GM21526 (cell line): ENCODE results near the gene ANKMY2.
A peak's percentile ranks its signal among the peaks of the same experiment; 100 is the strongest.

ENCODE experiments used
- ATAC-seq: cut with Tn5 transposase; IDR thresholded peaks from one replicate; pipeline ENCODE4 v1.9.1; 2021; ENCODE audit warnings: moderate library complexity; ENCODE audit not compliant: unreplicated experiment, low FRiP score

The ANKMY2 gene

GRCh38 chr7:16586081-16586874, 59.3 kb downstream of the ANKMY2 start:
- ATAC-seq = no peak

DNA sequence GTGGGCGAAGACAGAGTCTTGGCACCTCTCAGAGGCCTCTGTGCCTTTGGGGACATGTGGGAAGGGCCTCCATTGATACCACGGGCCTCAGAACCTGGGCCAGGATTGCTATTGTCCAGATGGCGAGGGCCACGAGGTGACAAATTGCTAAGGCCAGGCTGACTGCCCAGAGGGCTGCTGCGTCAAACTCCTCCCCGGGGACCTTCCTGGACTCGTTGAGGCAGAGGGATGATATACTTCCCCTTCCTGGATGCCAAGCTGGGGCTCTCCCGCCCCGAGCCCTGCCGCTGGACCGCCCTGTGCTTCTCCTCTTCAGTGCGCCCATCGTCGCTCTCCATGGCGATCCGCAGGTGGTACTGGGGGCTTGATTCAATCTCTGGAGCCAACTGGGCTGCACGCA, 60.0 kb downstream of the ANKMY2 start:
- no peak for ATAC-seq

- no peak for ATAC-seq
Observed at GRCh38 chr7:16583834-16584233, 61.7 kb downstream of the ANKMY2 start.

DNA sequence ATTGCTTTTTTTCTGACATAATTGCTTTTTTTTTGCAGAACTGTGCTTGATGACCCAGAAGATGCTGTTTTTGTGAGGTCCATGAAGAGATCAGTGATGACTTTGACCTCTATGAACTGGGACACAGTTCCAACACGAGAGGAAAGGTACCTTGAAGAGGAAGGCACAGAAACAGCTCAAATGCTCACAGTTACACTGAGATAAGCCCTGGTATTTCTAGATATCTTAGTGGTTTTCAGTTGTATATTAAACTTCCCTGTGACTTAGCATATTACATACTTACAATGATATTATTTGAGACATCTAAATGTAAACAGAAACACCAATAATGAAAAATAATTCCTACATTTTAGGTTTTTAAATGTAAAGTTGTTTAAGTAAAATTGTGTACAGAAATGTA, 64.3 kb downstream of the ANKMY2 start:
- no peak for ATAC-seq

DNA sequence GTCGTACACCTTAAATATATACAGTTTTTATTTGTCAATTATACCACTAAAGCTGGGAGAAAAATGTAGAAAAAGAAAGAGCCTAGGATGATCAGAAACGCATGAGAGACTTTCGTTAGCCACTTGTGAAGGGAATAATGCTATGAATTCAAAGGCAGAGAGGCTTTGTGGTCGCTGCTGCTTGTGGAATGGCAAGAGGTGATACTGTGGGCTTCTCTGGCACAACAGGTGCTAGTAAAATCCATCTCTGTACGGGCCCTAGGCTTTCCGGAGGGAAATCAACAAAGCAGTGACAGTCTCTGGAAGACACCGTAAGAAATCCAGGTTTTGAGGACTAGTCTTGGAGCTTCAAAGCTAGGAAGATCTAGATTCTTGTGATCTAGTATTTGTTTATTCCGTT, 66.3 kb downstream of the ANKMY2 start:
- no peak for ATAC-seq

GRCh38 chr7:16571941-16572340, 73.6 kb downstream of the ANKMY2 start:
- ATAC-seq = no peak

DNA sequence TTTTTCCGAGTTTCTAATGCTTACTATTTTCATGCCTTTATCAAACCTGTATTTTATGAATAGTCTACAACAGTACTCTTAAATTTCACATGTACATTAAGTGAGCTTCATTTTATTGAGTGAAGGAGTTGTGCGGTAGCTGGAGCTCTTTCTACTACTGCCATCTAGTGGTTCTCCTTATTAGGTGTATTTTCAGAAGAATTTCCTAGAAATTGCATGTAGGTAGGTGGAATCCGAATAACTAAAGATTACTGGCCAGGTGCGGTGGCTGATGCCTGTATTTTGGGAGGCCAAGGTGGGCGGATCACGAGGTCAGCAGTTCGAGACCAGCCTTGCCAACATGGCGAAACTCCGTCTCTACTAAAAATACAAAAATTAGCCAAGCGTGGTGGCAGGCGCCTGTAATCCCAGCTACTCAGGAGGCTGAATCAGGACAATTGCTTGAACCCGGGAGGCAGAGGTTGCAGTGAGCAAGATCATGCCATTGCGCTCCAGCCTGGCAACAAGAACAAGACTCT, 80.6 kb downstream of the ANKMY2 start:
- peak; percentile 74 for ATAC-seq

DNA sequence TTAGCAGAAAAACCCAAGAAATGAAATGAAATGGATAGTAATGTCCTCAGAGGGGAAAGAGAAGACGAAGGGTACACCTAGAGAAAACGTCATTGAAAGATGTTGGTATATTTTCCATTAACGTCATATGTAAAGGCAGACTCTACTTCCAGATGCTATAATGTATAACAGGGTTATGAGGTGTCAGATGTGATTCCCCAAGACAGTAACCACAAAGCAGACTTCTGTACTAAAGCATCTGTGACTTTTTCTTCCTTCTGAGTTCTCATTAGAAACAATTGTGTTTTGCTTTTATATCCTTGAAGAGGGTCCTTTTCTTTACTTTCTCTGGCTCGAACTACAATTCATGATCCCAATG, 81.6 kb downstream of the ANKMY2 start:
- ATAC-seq = no peak

DNA sequence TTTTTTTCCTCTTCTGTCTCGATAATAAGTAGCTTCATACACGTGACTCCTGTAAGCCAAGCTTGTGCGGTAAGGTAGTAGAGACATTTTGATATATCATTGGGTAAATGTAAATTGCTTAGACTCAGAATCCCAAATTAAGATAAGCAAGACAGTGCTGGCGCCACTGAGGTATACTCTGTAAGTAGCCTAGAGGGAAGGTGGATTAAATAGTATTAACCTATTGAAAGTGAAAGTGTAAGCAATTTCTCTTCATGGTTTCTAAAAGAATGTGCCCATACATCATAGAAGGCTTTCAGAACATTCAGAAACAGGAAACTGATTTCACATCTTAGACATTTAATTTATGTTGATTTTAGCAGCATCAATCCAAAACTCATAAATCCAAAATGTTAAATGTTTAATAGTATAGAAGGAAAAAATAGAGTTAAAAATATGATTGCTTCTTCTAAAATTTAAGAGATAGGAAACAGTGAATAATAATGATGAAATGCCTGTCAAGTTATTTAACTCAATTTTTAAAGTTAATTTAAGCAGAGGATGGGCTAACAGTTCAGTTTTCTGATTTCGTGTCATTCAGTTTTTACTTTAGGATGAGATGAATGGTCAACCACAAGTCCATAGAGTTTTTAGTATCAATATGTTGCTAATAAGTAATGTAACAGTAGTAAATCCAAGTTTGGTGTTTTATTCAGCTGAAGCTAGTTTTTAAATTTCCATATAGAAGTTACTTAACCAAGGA, 82.1 kb downstream of the ANKMY2 start:
- peak; percentile 83 for ATAC-seq

- no peak for ATAC-seq
Observed at GRCh38 chr7:16562456-16563220, 82.9 kb downstream of the ANKMY2 start.

GRCh38 chr7:16561943-16562342, 83.6 kb downstream of the ANKMY2 start:
- ATAC-seq = no peak

GRCh38 chr7:16559497-16560179, 85.9 kb downstream of the ANKMY2 start:
- no peak for ATAC-seq

- no peak for ATAC-seq
Observed at GRCh38 chr7:16558761-16559302, 86.7 kb downstream of the ANKMY2 start.

- ATAC-seq = no peak
Observed at GRCh38 chr7:16556359-16556758, 89.2 kb downstream of the ANKMY2 start.

- ATAC-seq = no peak
Observed at GRCh38 chr7:16554518-16555236, 90.9 kb downstream of the ANKMY2 start.

DNA sequence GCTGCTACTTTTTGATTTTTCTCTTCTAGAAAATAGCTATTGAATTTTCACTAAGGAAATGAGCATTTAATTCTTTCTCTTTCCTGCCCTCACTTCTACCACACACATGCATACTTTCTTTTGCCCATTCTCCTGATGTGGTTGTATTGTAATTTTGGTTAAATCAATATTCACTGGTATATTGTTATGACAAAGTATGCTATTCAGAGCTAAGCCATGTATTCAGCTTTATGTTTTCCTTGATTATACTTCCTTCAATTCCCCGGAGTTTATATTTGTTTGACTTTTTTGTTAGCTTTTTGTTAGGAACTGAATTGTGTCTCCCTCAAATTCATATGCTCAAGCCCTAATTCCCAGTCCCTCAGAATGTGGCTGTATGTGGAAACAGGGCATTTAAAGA, 94.9 kb downstream of the ANKMY2 start:
- no peak for ATAC-seq
